Astrocyte of the hippocampus (primary cell): Measurements from ENCODE around the gene NKX1-2.
"Not testable (repeated sequence)": the region's sequence is repeated elsewhere in the genome, so short reads cannot be mapped to it uniquely, and the experiment has no call there.

Source experiments
- DNase-seq: peaks from one replicate; pipeline ENCODE4 v3.0.0; 2011; ENCODE audit warnings: low read depth, low spot score

Gene NKX1-2

DNA sequence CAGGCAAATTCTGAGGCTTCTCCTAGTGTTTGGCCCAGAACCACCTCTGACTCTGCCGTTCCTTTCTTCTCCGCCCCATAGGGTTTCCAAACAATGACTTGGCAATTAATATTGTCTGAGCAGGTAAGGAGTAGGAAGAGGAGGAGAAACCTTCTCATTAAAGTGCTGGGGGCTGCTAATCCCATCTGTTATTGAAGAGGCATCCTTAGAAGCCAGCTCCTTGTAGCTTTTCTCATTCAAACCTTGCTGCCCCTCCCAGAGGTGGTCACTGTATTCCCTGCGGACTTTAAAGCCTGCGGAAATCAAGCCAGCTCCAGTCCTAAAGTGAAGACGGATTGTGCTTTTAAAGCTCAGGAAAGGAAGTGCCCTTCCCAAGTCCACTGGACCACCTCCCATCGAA is 1.4 kb upstream of the NKX1-2 start:
- DNase-seq: no peak

DNA sequence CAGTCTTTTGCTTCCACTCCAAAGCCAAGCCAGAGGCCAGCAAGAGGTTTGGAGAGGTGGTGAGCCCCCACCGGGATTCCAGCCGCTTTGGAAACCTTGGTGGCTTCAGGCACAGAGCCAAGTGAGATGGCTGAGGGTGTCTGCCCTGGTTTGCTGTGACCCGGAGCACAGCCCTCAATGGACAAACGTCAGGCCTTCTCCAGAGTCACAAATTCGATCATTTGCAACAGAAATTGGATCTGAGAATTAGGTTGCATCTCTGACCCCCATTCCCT is 885 bp upstream of the NKX1-2 start:
- DNase-seq: no peak

DNA sequence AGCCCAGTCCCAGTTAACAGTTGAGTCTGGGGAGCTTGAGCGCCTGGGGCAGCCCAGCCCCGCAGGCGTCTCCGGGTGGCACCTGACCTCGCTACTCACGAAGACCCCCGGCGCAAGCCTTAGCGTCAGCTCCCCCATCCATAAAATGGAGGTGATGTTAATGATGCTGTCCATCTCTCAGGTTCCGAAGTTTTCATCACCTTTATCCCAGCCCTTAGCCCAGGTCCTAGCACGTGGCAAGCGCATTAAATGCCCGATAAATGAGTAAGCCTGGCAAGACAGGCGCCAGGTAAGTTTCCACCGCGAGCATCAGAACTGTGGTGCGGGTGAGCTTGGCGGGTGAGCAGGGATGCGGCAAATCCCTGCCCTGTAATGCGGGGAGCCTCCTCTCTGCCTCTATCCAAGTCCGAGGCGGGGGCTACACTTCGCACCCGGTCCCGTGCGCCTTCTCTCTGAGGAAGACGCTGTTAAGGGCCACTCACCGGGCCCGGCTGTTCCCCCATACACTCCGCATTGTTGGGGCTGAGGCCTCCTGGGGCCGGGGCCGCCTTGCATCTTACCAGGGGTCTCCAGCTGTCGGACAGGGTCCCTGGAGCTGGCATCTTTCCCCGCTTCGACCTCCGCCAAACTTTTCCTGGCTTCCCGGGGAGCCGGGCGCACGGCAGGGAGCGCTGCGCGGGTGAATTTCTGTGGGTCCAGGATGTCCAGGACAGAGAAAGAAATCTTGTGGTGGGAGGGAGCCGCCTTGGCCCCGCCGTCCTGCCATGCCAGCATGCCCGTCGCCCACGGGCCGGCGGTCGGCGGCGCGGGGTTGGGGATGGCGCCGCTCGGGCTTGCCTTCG is 444 bp downstream of the NKX1-2 start:
- DNase-seq: peak; percentile 20

DNA sequence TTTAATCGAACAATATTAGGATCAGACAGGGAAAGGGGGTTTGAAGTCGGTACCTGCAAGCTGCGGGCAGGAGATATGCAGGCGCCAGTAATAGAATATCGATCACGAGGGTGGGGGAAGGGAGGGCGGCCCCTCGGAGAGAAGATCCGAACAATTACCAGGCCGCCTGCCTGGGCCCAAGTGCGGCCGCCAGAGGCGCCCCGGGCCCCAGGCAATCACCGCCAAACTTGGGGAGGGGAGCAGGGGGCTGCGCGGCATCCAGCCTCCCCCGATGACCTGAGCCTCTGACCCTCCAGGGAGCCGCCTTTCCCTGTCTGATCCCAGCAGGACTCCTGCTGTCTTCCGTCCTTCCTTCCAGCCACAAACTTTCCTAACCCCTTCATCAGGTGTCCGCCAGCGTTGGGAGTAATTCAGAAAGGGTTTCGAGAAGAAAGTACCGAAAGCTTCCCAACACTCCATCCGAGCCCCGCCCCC is 1.1 kb downstream of the NKX1-2 start:
- DNase-seq: no peak

DNA sequence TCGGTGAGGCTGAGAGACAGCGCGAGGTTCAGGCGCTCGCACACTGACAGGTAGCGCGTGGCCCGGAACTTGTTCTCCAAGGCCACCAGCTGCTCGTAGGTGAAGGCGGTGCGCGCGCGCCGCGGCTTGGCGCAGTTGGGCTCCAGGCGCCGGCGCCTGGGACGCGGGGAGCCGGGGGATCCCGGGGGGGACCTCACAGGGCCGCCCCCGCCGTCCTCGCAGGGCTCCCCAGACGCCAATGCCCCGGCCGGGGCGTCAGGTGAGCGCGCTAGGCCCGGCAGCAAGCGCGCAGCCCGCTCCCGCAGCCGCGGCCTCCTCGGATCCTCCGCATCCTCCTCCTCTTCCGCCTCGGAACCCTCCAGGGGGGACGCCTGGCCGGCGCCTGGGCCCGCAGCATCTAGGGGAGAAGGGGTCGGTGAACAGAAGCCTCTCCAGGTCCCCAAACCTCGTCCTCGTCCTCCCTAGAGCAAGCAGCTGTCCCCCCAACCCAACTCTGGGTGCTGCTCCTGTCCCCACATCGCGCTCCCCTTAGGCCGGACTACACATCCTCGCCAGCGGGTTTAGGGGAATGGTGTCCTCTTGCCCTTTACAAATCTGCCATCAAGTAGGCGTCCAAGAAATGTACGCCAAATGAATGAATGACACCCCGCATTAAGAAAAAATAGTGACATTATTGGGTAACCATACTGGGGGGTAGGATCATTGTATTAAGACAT is 1.9 kb downstream of the NKX1-2 start:
- no peak for DNase-seq

DNA sequence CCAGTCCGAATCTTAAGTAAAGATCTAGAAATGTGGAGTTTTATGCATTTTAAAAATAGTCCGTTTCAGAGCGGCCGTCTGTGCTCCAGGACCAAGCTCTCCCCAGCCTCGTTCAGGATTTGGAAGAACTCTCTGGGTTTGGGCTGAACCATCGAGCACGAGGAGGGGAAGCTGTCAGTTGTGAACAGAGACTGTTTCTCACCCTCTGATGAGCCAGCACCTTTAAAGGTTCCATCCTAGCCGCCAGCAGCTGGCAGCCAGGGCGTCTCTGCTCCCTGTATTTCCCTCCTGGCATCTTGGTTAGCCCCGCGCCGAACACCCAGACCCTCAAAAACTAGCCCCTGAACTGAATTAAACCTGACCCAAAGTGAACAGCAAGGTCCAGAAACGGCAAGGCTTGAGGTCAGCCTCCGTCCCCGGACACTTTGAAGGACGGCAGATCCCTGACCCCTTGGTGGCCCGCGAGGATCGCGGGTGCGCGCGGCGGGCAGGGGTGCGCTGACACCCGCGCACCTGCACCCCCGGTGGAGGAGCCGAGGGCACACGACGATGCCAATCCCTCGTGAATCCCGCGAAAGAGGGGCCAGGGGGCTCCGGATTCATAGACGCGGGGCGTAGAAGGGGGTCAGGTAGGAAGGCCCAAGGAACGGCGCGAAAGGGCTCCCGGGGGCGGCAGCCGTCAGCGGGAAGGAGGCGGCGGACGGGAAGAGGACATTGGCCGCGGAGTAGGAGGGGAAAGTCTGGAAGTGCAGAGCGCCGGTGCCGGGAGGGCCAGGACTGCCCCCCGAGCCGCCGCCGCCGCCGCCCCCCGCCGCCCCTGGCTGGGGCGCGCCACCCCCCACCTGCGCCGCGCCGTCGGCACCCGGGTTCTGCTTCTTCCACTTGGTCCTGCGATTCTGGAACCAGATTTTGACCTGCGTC is 2.7 kb downstream of the NKX1-2 start:
- no peak for DNase-seq

DNA sequence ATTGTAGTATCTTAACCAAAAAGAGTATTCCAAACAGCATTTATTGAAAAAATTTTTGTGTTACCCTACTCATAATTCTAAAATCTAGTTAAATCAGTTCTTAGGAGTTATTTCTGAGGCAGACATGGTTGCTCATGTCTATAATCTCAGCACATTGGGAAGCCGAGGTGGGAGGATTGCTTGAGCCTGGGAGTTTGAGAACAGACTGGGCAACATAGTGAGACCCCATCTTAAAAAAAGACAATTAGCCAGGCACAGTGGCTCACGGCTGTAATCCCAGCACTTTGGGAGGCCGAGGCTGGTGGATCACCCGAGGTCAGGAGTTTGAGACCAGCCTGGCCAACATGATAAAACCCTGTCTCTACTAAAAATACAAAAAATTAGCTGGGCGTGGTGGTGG is 8.1 kb downstream of the NKX1-2 start:
- DNase-seq: not testable (repeated sequence)

DNA sequence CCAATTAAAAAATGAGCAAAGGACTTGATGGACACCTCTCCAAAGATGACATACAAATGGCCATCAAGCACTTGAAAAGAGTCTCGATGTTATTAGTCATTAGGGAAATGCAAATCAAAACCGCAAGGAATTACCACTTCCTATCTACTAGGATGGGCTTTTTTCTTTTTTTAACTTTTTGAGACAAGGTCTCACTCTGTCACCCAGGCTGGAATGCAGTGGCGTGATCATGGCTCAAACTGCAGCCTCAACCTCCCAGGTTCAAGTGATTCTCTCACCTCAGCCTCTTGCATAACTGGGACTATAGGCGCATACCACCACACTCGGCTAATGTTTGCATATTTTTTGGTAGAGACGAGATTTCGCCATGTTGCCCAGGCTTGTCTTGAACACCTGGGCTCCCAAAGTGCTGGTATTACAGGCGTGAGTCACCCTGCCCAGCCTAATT is 13.6 kb downstream of the NKX1-2 start:
- DNase-seq: peak; percentile 56

DNA sequence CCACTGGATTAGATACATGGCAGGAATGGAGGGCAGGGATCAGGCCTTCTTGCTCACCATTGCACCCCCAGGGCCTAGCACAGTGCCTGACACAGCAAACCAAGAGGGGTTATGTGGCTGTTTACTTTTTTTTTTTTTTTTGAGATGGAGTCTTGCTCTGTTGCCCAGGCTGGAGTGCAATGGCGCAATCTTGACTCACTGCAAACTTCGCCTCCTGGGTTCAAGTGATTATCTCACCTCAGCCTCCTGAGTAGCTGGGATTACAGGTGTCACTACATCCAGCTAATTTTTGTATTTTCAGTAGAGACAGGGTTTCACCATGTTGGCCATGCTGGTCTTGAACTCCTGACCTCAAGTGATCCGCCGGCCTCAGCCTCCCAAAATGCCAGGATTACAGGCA is 14.2 kb downstream of the NKX1-2 start:
- DNase-seq: not testable (repeated sequence)

DNA sequence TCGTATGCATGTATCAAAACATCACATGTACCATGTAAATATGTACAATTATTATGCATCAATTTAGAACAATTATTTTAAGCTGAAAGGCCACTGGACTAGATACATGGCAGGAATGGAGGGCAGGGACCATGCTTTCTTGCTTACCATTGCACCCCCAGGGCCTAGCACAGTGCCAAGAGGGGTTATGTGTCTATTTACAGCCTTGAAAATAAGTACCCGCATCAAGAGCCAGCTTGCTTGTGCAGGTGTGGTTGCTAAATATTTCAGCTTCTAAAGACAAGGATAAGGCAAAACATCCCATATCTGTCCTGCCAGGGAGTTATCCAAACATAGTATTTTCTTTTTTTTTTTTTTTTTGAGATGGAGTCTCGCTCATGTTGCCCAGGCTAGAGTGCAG is 16.4 kb downstream of the NKX1-2 start:
- no peak for DNase-seq

DNA sequence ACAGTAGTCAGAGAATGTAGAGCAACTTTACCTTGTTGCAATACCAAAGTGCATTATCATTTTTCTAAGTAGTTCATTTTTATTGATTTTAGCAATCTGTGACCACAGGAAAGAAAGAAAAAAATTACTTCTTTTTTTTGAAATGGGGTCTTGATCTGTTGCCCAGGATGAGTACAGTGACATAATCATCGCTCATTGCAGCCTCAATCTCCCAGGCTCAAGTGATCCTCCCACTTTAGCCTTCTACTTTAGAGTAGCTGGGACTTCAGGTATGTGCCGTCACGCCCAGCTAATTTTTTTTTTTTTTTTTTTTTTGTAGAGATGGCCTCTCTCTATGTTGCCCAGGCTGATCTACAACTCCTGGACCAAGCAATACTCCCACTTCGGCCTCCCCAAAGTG is 19.8 kb downstream of the NKX1-2 start:
- no peak for DNase-seq

DNA sequence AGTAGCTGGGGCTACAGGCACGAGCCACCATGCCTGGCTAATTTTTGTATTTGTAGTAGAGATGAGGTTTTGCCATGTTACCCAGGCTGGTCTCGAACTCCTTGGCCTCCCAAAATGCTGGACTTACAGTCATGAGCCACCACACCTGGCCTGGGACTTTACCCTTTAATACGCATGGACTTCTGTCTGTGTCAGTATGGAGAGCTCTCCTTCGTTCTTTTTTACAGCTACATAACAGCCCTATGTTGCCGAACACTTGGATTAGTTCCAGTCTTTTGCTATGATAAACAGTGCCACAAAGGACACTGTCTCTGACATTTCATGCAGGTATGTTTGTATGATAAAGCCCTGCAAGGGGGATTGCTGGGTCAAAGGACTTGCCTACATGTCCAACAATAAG is 20.3 kb downstream of the NKX1-2 start:
- no peak for DNase-seq

DNA sequence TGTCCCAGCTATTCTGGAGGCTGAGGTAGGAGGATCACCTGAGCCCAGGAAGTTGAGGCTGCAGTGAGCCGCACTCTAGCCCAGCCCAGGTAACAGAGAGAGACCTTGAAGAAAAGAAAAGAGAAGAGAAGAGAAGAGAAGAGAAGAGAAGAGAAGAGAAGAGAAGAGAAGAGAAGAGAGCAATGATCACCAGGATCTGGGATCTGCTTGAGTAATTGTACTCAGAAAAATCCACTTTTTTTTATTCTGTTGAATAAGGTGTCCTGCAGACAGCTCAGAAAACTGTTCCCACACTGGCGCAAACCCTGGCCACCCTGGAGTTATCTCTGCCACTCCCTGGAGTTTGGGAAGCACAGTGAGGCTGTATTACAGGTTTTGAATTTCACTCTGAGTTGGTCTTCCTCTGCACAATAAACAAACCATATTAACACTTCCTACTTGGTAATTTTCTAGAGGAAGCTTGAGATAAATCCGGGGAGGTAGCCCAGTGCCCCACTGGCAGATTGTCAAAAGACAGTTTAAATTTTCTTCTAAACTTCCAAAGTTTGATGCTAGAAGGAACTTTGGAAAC is 21.5 kb downstream of the NKX1-2 start:
- no peak for DNase-seq

DNA sequence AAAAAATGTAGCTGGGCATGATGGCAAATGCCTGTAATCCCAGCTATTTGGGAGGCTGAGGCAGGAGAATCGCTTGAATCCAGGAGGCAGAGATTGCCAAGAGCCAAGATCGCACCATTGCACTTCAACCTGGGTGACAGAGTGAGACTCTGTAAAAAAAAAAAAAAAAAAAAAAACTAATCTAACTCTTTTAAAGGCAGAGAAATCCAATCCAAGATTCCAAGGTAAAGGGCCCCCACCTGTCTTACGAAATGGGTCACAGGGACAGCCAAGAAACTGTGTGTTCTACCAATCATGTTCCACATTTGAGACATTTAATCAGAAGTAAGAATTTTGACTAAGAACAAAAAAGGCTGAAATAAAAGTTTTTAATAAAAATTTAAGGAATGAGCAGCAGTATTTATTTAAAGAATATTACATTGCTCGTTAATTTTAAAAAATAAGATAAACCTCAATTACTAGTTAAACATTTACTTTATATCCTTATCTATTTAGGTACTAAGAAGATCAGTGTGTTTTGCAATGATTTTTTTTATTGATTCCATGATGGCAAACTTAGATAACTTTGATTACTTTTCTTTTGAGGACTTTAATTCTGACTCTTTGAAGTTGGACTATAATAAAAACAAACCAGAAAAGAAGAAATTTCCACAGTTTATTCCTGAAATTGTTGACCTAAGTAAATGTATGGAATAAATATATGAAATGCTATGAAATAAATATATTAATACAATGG is 24.4 kb downstream of the NKX1-2 start:
- no peak for DNase-seq

DNA sequence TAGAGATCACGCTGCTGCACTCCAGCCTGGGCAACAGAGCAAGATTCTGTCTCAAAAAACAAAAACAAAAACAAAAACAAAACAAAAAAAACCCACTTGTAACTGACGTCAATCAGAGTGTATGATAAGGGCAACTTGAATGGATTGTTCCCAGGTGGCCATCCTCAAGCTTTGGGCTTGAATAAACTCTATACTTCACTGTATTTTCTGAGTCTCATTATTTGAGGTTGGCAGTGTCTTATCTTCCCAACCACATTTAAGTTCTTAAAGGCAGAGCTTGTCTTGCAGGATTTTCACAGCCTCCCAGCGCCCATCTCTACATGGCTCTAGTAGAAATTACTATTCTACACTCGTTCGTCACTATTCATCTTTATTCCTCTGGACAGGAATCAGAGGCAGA is 26.0 kb downstream of the NKX1-2 start:
- no peak for DNase-seq

DNA sequence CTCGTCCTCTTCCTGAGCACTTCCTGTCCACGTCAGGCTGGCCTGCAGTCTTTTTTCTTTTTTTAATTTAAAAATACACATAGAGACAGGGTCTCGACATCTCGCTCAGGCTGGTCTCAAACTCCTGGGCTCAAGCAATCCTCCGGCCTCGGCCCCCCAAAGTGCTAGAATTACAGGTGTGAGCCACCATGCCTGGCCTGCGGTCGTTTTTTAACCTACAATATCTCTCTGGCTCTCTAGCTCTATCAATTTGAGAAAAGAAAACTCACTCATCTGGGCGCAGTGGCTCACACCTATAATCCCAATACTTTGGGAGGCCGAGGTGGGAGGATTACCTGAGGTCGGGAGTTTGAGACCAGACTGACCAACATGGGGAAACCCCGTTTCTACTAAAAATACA is 27.1 kb downstream of the NKX1-2 start:
- no peak for DNase-seq

DNA sequence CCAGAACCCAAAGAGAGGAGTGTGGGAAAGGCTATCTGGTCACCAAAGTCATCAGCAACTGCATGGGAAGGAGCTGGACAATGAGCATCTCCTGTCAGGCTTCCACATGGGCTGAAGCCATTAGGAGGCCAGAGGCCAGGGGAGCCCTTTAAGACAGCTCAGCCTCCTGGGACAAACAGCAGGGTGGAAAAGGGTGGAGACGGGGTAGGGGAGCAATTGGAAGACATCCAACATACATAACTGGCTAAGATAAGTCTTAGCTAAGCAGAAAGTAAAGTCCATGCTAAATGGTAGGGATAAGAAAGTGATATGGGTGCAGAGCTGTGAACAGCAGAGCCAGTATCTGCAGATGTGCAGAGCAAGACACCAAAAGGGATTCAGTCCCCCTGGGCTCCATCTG is 29.6 kb downstream of the NKX1-2 start:
- no peak for DNase-seq

DNA sequence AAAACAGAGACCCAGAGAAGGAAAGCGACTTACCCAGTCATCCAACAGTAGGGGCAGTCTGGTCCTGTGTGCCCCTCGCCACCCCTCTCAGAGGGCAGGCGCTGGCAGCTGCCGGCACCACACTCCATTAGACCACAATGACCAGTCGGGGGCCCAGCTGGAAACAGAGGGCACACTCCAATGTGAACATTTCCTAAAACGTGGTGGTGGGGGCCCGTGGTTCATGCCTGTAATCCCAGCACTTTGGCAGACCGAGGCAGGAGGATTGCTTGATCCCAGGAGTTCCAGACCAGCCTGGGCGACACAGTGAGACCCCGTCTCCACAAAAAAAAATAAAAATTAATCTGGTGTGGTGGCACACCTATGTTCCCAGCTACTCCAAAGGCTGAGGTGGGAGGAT is 30.2 kb downstream of the NKX1-2 start:
- DNase-seq: no peak

DNA sequence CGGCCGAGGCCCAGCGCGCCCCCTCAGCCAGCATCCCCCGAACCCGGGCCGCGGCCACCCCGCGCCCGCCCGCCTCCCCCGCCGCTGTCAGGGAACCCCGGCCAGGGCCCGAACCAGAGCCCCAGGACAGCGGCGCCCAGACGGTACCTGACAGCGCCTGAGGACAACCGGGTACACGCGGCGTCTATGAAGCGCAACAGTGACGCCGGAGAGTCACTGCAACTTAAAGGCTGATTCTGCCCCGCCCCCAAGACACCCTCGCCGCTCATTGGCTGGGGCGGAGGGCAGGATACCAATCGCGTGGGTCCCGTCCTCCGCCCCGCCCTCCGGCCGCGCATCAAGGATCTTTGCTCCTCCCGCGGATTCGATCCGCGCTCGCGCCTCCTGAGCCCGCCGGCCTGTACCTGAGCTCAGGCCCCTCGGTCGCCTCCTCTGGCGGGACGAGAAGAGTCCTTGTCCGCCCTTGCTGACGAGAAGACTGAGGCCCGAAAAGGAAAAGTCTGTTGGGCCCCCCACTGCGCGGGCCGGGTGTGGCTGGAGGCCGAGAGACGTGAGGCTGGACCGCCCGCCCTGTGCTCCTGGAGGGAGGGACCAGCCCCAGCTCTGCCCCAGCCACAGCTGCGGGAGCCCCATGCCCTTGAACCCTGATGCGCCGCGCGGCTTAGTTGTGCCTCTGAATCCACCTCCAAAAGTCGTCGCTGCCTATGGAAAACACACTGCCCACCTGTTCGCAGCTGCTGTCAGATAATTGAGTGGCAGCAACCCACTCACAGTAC is 30.9 kb downstream of the NKX1-2 start, which contains the start of gene OAT:
Gene OAT (minus strand): TSS at position 198 of the 776 bp plus-strand sequence. CDS start 6,752 bp downstream, outside the sequence.
- DNase-seq: peak; percentile 99
